Measurements from ENCODE around the gene KIF19.
"Not testable (repeated sequence)": the region's sequence is repeated elsewhere in the genome, so short reads cannot be mapped to it uniquely, and the experiment has no call there.

Gene KIF19

DNA sequence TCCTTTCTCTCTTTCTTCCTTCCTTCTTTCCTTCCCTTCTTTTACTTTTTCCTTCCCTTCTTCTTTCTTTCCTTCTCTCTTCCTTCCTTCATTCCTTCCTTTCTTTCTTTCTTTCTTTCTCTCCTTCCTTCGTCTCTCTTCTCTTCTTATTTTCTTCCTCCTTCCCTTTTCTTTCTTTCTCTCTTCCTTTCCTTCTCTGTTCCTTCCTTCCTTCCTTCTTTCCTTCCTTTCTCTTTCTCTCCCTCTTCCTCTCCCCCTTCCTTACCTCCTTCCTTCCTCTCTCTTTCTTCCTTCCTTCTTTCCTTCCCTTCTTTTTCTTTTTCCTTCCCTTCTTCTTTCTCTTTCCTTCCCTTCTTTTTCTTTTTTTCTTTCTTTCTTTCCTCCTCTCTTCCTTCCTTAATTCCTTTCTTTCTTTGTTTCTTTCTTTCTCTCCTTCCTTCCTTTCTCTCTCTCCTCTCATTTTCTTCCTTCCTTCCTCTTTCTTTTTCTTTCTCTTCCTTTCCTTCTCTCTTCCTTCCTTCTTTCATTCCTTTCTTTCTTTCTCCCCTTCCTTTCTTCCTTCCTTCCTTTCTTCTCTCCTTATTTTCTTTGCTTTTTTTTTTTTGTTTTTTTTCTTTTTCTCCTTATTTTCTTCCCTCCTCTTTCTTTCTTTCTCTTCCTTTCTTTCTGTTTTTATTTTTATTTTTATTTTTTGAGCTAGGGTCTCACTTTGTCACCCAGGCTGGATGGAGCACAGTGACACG is 64.1 kb downstream of the KIF19 start:
- DNase-seq (ENCODE audit: low spot score): no peak

DNA sequence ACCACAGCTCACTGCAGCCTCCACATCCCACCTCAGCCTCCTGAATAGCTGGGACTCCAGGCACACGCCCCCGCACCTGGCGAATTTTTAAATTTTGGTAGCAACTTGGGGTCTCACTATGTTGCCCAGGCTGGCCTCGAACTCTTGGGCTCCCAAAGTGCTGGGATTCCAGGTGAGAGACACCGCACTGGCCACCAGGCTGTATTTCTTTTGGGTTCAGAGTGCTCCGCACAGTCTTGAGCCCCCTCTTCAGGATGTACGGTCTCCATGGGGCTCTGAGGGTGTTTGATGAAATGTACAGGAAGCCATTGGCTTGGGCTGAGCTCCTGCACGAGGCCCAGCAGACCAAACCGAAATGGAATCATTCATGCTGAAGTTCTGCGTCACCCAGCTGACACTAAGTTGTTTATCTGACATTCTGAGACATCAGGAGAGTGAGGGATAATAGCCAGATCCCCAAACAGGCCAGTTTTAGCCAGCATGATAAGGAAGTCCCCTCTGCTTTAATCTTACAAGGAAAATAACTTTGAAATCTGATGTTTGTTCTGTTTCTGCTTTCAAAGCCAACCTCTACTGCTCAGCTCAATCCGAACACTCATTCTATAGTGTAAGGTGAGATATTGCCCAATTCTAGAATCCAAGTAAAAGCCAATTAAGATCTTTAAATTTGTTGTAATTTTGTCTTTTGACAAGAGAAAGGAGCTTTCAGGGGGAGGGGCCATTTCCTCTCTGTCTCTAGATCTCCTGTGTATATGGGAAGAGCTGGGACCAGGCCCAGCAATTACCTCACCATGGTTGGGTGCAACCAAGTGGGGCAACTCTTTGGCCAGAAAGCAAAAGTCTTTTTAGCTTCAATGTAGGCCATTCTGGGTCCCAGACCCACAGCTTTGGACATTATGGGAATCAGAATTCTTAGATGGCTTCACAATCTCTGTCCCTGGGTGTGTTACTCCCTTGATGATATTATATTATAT is 64.9 kb downstream of the KIF19 start:
- no peak for DNase-seq (ENCODE audit: low spot score)

DNA sequence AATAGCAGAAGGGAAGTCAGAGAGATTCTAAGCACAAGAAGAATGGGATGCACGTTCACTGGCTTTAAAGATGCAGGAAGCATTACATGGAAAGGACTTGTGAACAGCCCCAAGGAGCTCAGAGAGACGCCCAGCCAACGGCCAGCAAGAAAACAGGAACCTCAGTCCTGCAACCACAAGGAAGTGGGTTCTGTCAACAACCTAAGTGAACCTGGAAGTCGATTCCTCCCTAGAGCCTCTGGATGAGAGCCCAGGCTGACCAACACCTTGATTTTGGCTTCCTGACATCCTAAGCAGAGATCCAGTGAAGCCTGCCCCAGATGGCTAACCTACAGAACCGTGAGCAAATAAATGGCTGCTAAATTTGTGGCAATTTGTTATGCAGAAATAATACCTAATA is 65.7 kb downstream of the KIF19 start:
- no peak for DNase-seq (ENCODE audit: low spot score)

DNA sequence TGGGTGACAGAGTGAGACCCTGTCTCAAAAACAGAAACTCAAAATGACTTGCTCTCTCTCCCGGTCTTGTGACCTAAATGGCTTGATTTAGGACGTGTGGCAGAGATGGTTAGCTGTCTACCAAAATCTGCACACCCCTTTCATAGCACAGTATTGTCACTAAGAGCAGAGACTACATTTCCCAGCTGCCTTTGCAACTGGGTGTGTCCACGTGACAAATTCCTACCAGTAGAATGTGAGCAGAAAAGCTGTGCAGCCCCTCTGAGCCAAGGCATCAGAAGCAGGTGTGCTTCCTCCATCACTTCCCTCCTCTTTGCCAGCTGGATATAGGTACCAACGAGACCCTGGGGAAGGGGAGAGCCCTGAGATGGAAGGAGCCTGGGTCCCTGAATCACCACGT is 66.8 kb downstream of the KIF19 start:
- DNase-seq (ENCODE audit: low spot score): no peak

DNA sequence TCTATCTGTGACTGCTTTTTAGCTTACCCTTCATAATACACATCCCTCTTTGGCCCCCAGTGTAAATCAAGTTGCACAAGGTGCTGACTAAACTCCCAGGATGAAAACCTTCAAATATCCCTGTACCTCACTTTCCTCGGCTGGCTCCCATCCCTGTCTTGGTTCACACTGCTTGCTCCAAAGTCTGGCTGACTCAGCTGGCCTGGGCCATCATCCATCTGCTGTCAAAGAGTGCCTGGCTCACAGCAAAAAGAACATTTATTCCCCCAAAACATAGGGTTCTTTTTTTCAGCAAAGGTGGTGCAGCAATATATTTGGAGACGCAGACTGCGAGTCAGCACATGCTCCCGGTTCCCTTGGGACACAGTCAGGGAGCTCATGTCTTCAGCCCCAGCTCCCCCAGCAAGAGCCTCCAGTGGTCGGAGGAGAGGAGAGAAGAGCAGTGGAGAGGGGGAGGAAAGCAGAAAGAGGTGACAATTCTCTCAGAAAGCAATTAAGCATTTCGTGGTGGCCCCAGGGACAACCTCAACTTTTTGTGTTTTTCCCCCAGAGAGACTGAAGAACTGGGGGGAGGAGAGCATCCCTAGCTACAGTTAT is 67.4 kb downstream of the KIF19 start:
- no peak for DNase-seq (ENCODE audit: low spot score)

DNA sequence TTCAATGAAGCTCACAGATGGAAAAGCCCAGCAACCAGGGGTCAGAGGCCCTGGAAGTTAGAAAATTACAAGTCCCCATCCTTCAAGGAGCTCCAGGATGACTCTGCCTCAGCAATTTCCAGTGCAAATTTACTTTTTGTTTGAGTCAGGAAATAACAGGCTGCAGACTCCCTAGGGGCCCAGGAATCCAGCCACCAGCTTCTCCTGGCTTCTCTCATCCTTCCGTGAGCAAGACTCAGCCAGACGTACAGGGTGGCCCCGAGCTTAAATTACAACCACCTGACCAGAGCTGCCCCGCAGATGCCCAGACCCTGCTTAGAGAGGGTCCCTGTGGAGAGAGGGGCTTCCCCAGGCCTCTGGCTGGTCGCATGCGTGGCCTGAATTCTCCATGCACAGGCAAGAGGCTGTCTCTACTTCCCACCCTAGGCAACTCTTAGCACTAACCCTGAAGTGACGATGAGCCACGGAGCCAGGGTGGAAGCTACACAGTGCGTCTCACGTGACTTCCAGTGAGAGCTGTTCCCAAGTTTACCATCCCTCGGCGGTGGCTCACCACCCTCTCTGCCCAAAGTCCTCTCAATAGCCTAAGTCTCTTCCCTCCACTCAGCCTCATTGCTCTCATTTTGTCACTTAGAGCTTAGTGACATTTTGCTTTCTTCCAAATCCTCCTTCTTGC is 68.4 kb downstream of the KIF19 start:
- DNase-seq (ENCODE audit: low spot score): no peak

DNA sequence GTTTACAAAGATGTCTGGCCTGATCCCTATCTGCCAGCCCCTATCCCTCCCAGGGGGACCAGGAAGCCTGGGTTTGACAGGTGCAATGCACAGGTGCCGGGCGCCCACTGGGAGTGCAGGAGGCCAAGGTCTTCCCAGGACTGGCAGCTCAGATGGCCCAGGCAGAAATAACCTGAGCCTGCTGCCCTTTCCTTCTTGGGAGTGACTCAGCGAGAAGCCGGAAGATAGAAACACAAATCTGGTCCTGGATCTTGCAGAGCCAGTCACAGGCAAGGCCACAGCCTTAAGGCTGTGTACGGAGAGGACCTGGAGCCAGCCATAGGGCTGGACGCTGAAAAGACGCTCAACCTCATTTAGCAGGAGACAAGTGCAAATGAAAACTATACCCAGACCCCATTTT is 69.0 kb downstream of the KIF19 start:
- DNase-seq (ENCODE audit: low spot score): no peak

DNA sequence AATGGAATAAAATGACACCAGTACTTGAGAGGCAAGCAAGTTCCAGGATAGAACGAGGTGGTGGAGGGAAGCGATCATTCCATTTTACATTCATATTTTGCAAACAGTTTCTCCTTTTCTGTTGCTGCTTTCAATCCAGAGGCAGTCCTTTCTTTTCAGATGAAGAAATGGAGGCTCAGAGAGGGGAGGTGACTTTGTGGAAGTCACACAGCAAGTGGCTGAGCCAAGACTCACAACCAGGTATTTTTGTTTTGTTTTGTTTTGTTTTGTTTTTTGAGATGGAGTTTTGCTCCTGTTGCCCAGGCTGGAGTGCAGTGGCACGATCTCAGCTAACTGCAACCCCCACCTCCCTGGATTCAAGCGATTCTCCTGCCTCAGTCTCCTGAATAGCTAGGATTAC is 70.5 kb downstream of the KIF19 start:
- DNase-seq (ENCODE audit: low spot score): no peak

DNA sequence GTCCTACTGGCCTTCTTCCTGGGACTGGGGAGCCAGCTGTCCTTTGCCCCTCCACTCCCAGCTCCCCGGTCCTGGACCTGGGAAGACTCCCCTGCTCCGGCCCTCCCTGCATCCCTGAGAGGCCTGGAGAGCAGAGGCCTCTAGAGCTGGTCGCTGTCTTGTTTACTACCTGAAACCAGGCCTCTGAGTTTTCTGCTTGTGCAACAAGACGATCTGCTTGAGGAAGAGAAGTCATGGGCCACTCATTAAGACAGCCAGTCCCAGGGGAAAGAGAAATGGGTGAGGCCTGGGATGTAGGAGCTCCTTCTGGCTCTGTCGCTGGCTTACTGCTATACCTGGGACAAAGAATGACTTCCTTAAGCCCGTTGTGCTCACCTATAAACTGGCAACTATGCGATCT is 76.0 kb downstream of the KIF19 start:
- no peak for DNase-seq (ENCODE audit: low spot score)

DNA sequence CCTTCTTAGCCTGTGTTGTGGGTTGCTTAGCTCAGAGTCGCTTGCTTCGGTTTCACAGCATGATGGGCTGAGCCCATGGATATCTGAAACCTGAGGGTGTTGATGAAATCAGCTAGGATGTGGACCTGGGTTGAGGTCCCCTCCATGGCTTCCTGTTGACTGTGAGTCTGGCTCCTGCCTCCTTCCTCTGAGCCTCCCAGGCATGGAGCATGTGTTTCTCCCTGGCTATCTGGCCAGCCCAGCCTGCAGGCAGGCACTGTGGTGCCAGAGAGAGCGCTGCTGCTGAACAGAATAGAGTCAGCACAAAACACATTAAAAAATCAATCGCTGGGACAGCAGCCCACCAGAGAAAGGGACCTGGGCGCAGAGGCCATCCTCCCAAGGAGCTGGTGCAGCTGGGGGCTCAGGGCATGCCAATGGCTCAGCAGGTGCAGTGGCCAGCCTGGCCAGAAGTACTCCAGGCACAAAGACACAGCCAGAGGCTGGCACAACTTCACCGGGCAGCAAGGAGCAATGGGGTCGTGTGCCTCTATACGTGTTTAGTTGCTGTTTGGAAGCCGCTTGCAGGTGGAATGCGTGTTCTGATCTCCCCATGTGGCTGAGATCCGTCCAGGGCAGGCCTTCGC is 77.6 kb downstream of the KIF19 start:
- DNase-seq (ENCODE audit: low spot score): no peak

DNA sequence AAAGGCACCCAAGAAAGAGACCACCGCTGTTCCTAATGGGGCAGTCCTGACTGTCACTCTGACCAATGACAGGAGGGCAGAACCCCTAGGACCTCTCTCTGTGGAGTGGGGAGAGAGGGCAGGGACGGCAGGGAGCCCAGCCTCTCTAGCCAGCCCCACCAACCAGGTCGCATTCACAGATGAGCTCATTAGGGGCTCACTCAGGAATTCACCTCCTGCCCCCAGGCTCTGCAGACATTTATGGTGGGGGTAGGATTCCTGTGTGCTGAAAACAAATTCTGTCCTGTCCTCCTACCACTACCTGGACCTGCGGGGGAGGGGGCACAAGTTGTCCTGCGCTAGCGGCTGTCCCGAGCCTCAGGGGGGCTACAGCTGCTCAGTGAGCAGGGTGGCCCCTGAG is 78.2 kb downstream of the KIF19 start:
- no peak for DNase-seq (ENCODE audit: low spot score)

DNA sequence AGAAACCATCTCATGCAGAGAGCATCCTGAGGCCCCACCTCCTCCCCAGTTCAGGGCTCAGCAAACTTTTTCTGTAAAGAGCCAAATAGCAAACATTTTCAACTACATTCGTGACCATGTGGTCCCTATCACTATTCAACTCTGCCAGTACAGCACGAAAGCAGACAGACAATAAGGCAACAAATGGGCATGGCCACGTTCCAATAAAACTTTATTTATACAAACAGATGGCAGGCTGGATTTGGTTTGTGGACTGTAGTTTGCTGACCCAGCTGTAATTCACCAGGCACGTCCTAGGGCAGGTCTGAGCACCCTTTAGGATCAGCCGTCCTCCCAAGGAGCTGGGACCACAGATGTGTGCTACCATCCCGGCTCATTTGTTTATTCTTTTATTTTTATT is 78.8 kb downstream of the KIF19 start:
- DNase-seq (ENCODE audit: low spot score): no peak

DNA sequence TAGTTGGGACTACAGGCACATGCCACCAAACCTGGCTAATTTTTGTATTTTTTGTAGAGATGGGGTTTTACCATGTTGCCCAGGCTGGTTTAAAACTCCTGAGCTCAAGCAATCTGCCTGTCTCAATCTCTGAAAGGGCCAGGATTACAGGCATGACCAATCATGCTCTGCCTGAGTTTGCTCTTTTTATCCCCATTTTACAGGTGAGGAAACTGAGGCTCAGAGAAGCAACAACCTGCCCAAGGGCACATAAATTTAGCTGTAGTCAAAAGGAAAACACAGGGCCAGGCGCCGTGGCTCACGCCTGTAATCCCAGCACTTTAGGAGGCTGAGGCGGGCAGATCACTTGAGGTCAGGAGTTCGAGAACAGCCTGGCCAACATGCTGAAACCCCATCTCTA is 79.3 kb downstream of the KIF19 start:
- not testable (repeated sequence) for DNase-seq (ENCODE audit: low spot score)

Measured in hematopoietic multipotent progenitor cell treated with erythropoietin and hydrocortisone succinate and interleukin-3 and kit ligand, for 15 days (in vitro differentiated cells).